ENCODE data around the gene FBXW4.

Gene FBXW4

GRCh38 chr10:101676565-101676964 is 18.4 kb downstream of the FBXW4 start:
- H3K4me3 ChIP-seq (ENCODE audit: low read length), result no peak overlapping the region
- H3K27me3 ChIP-seq (ENCODE audit: insufficient read depth, low read length), result no peaks in the 10 kb centered on the region
- no peaks in the 10 kb centered on the region for H3K4me1 ChIP-seq (ENCODE audit: insufficient read depth, low read length)
- peaks cover 53% of the 10 kb centered on the region for H3K36me3 ChIP-seq (ENCODE audit: insufficient read depth, low read length)
- H3K27ac ChIP-seq (ENCODE audit: low read depth, low read length), result no peak overlapping the region
- peaks cover 17% of the 10 kb centered on the region for H3K9me3 ChIP-seq (ENCODE audit: insufficient read depth, low read depth, low read length)
- no peak overlapping the region for H3K9ac ChIP-seq (ENCODE audit: low read depth, low read length)

- WGBS, result 95% methylated on average over 2 of the region's 2 CpGs
- peaks cover 17% of the 10 kb centered on the region for H3K9me3 ChIP-seq (ENCODE audit: insufficient read depth, low read depth, low read length)
- no peaks in the 10 kb centered on the region for H3K4me1 ChIP-seq (ENCODE audit: insufficient read depth, low read length)
- H3K27me3 ChIP-seq (ENCODE audit: insufficient read depth, low read length), result no peaks in the 10 kb centered on the region
- no peak overlapping the region for H3K9ac ChIP-seq (ENCODE audit: low read depth, low read length)
- peaks cover 67% of the 10 kb centered on the region for H3K36me3 ChIP-seq (ENCODE audit: insufficient read depth, low read length)
- H3K4me3 ChIP-seq (ENCODE audit: low read length), result no peak overlapping the region
- no peak overlapping the region for H3K27ac ChIP-seq (ENCODE audit: low read depth, low read length)
These were observed 19.9 kb downstream of the FBXW4 start for GRCh38 chr10:101675115-101675514.

DNA sequence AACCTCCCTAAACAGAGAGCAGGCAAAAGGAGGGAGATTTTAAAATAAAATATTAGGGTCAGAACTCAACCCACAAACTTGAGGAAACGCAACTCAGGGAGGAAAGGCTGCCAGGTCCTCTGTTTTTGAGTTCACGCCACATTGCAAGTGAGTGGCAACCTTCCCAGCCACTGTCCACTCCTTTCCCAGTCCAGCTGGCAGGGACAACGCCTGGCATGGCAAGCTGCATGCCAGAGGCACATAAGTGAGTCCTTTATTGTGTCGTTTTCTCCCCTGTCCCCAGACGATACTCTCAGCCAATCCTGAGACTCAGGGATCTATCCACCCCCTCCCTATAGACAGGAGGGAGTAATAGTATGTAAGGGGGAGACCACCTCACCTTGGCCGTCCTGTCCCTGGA is 22.4 kb downstream of the FBXW4 start:
- Histone ChIP-seq H3K27me3 (ENCODE audit: insufficient read depth, low read length) (no peaks in the 10 kb centered on the region), H3K4me1 (ENCODE audit: insufficient read depth, low read length) (no peaks in the 10 kb centered on the region), H3K36me3 (ENCODE audit: insufficient read depth, low read length) (peaks cover 75% of the 10 kb centered on the region), H3K27ac (ENCODE audit: low read depth, low read length) (no peak overlapping the region), H3K9me3 (ENCODE audit: insufficient read depth, low read depth, low read length) (peaks cover 15% of the 10 kb centered on the region), H3K9ac (ENCODE audit: low read depth, low read length) (no peak overlapping the region), H3K4me3 (ENCODE audit: low read length) (no peak overlapping the region)
- 93% methylated on average over 5 of the region's 6 CpGs for WGBS

GRCh38 chr10:101671453-101671852 is 23.5 kb downstream of the FBXW4 start:
- peaks cover 4% of the 10 kb centered on the region; the same call in 1 of the 2 replicates for H3K9me3 ChIP-seq (ENCODE audit: insufficient read depth, low read depth, low read length)
- H3K4me3 ChIP-seq (ENCODE audit: low read length), result no peak overlapping the region
- no peak overlapping the region for H3K27ac ChIP-seq (ENCODE audit: low read depth, low read length)
- peaks cover 68% of the 10 kb centered on the region for H3K36me3 ChIP-seq (ENCODE audit: insufficient read depth, low read length)
- no peaks in the 10 kb centered on the region for H3K4me1 ChIP-seq (ENCODE audit: insufficient read depth, low read length)
- no peak overlapping the region for H3K9ac ChIP-seq (ENCODE audit: low read depth, low read length)
- WGBS, result 89% methylated on average over 1 of the region's 1 CpG
- H3K27me3 ChIP-seq (ENCODE audit: insufficient read depth, low read length), result no peaks in the 10 kb centered on the region

GRCh38 chr10:101670635-101671034 is 24.3 kb downstream of the FBXW4 start:
- Histone ChIP-seq H3K27me3 (ENCODE audit: insufficient read depth, low read length) (no peaks in the 10 kb centered on the region), H3K4me1 (ENCODE audit: insufficient read depth, low read length) (no peaks in the 10 kb centered on the region), H3K9me3 (ENCODE audit: insufficient read depth, low read depth, low read length) (no peaks in the 10 kb centered on the region), H3K4me3 (ENCODE audit: low read length) (no peak overlapping the region), H3K36me3 (ENCODE audit: insufficient read depth, low read length) (peaks cover 61% of the 10 kb centered on the region), H3K9ac (ENCODE audit: low read depth, low read length) (no peak overlapping the region), H3K27ac (ENCODE audit: low read depth, low read length) (no peak overlapping the region)

DNA sequence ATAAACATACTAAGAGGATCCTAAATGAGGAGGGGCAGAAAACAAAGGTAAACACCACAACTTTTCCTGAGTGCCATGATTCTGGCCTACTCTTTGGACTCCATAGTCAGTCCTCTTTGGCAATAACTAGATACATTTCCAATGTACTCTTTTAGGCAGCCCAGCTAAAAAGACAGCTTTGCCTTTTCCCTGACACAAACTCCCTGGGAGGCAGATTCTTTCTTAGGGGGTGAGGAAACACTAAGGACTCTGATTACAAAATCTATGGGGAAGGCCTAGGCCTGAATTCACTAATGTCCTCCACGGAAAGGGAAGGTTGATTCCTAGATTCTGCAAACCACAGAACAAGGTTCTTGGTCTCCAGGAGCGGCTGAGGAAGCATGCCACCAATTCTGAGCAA is 25.8 kb downstream of the FBXW4 start:
- no peak overlapping the region for H3K27ac ChIP-seq (ENCODE audit: low read depth, low read length)
- H3K9ac ChIP-seq (ENCODE audit: low read depth, low read length), result no peak overlapping the region
- H3K4me3 ChIP-seq (ENCODE audit: low read length), result no peak overlapping the region
- no peaks in the 10 kb centered on the region for H3K4me1 ChIP-seq (ENCODE audit: insufficient read depth, low read length)
- 83% methylated on average over 2 of the region's 2 CpGs for WGBS
- H3K9me3 ChIP-seq (ENCODE audit: insufficient read depth, low read depth, low read length), result no peaks in the 10 kb centered on the region
- no peaks in the 10 kb centered on the region for H3K27me3 ChIP-seq (ENCODE audit: insufficient read depth, low read length)
- H3K36me3 ChIP-seq (ENCODE audit: insufficient read depth, low read length), result peaks cover 57% of the 10 kb centered on the region

- Histone ChIP-seq H3K9ac (ENCODE audit: low read depth, low read length) (no peak overlapping the region), H3K4me1 (ENCODE audit: insufficient read depth, low read length) (no peaks in the 10 kb centered on the region), H3K27ac (ENCODE audit: low read depth, low read length) (no peak overlapping the region), H3K36me3 (ENCODE audit: insufficient read depth, low read length) (peaks cover 57% of the 10 kb centered on the region), H3K9me3 (ENCODE audit: insufficient read depth, low read depth, low read length) (no peaks in the 10 kb centered on the region), H3K4me3 (ENCODE audit: low read length) (no peak overlapping the region), H3K27me3 (ENCODE audit: insufficient read depth, low read length) (no peaks in the 10 kb centered on the region)
- WGBS, result 73% methylated on average over 1 of the region's 1 CpG
These were observed 26.4 kb downstream of the FBXW4 start for GRCh38 chr10:101668566-101668965.

DNA sequence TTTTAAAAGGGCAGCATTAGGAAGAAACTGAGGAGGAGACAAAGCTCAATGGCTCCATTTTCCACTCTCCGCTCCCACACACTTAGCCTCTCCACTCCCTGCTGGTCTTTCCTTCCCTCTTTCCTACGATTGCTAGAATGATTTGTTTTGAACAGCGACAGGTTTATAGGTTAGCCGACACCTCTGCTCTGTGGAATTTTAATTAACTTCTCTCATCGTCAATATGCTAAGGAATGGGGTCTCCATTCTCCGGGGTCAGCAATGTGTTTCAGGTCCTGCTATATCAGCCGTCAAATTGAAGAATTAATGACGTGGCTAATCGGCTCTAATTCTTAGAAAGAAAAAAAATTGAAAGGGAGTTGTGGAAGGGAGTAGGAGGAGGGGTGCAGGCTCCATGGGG is 28.9 kb downstream of the FBXW4 start:
- Histone ChIP-seq H3K36me3 (ENCODE audit: insufficient read depth, low read length) (peaks cover 33% of the 10 kb centered on the region), H3K4me3 (ENCODE audit: low read length) (no peak overlapping the region)
- WGBS, result 93% methylated on average over 9 of the region's 9 CpGs

DNA sequence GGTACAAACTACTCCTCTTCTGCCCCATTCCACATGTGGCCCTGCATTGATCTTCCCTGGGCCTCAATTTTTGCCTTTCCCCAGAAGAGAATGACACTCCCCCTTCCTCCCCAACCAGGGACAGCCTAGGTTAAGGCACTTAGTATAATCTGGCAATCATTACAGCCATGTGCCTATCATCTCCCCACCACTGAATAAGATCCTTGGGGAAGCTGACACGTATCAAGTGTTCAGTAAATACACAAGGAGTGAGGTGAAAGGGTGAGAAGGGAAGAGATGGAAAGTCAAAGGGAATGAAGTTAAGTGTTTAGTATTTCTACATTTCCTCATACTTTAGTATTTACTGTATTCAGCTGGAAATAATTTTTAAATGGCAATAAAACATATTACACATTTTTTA is 31.9 kb downstream of the FBXW4 start:
- Histone ChIP-seq H3K9me3 (ENCODE audit: insufficient read depth, low read depth, low read length) (no peaks in the 10 kb centered on the region), H3K27ac (ENCODE audit: low read depth, low read length) (no peak overlapping the region), H3K4me1 (ENCODE audit: insufficient read depth, low read length) (peaks cover 17% of the 10 kb centered on the region), H3K4me3 (ENCODE audit: low read length) (no peak overlapping the region), H3K9ac (ENCODE audit: low read depth, low read length) (no peak overlapping the region), H3K36me3 (ENCODE audit: insufficient read depth, low read length) (peaks cover 23% of the 10 kb centered on the region; the same call in 1 of the 2 replicates), H3K27me3 (ENCODE audit: insufficient read depth, low read length) (no peaks in the 10 kb centered on the region)
- WGBS, result no CpG with 5 or more reads among the region's 1 CpG

More for the DNA sequence above, 28.9 kb downstream of the FBXW4 start:
- no peaks in the 10 kb centered on the region for H3K27me3 ChIP-seq (ENCODE audit: insufficient read depth, low read length)
- peaks cover 1% of the 10 kb centered on the region for H3K4me1 ChIP-seq (ENCODE audit: insufficient read depth, low read length)
- no peak overlapping the region for H3K9ac ChIP-seq (ENCODE audit: low read depth, low read length)
- no peak overlapping the region for H3K27ac ChIP-seq (ENCODE audit: low read depth, low read length)
- no peaks in the 10 kb centered on the region for H3K9me3 ChIP-seq (ENCODE audit: insufficient read depth, low read depth, low read length)

- H3K9me3 ChIP-seq (ENCODE audit: insufficient read depth, low read depth, low read length), result no peaks in the 10 kb centered on the region
- H3K27me3 ChIP-seq (ENCODE audit: insufficient read depth, low read length), result no peaks in the 10 kb centered on the region
- H3K4me3 ChIP-seq (ENCODE audit: low read length), result no peak overlapping the region
- no peak overlapping the region for H3K27ac ChIP-seq (ENCODE audit: low read depth, low read length)
- peaks cover 17% of the 10 kb centered on the region for H3K4me1 ChIP-seq (ENCODE audit: insufficient read depth, low read length)
- H3K36me3 ChIP-seq (ENCODE audit: insufficient read depth, low read length), result peaks cover 18% of the 10 kb centered on the region; the same call in 1 of the 2 replicates
- H3K9ac ChIP-seq (ENCODE audit: low read depth, low read length), result no peak overlapping the region
- WGBS, result 19% methylated on average over 4 of the region's 4 CpGs
These were observed 34.7 kb downstream of the FBXW4 start for GRCh38 chr10:101660256-101660655.

DNA sequence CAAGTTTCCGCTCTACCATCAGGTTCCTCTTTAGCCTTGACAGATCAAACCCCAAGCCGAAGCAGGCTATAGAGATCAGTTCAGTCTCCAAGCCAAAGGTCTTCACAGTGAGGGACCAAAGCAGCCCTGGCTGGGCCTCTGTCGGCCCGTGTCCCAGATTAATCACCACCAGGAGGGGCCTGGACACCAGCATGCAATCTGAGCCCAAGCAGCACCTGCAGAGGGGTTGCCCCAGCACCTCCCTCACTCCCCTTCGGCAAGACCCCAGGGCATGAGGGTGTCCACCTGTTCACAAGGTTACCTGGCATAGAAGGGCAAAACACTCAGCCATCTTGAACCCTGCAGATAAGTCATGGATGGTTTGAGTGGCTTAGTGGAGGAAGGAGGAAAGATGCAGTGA is 36.0 kb downstream of the FBXW4 start:
- no peaks in the 10 kb centered on the region for H3K9me3 ChIP-seq (ENCODE audit: insufficient read depth, low read depth, low read length)
- H3K36me3 ChIP-seq (ENCODE audit: insufficient read depth, low read length), result peaks cover 16% of the 10 kb centered on the region; the same call in 1 of the 2 replicates
- H3K27me3 ChIP-seq (ENCODE audit: insufficient read depth, low read length), result no peaks in the 10 kb centered on the region
- no peak overlapping the region for H3K9ac ChIP-seq (ENCODE audit: low read depth, low read length)
- WGBS, result 88% methylated on average over 5 of the region's 5 CpGs
- H3K4me3 ChIP-seq (ENCODE audit: low read length), result no peak overlapping the region
- H3K4me1 ChIP-seq (ENCODE audit: insufficient read depth, low read length), result peaks cover 17% of the 10 kb centered on the region
- no peak overlapping the region for H3K27ac ChIP-seq (ENCODE audit: low read depth, low read length)

GRCh38 chr10:101656890-101657289 is 38.1 kb downstream of the FBXW4 start:
- H3K9ac ChIP-seq (ENCODE audit: low read depth, low read length), result no peak overlapping the region
- no peak overlapping the region for H3K4me3 ChIP-seq (ENCODE audit: low read length)
- H3K4me1 ChIP-seq (ENCODE audit: insufficient read depth, low read length), result peaks cover 23% of the 10 kb centered on the region
- no peaks in the 10 kb centered on the region for H3K27me3 ChIP-seq (ENCODE audit: insufficient read depth, low read length)
- peaks cover 13% of the 10 kb centered on the region; the same call in 1 of the 2 replicates for H3K36me3 ChIP-seq (ENCODE audit: insufficient read depth, low read length)
- H3K9me3 ChIP-seq (ENCODE audit: insufficient read depth, low read depth, low read length), result no peaks in the 10 kb centered on the region
- WGBS, result 95% methylated on average over 2 of the region's 2 CpGs
- no peak overlapping the region for H3K27ac ChIP-seq (ENCODE audit: low read depth, low read length)
